Activated CD4-positive, alpha-beta T cell treated with anti-CD3 and anti-CD28 coated beads, Interleukin-2, amount 10 ng/mL, durations not matched to agents 24 days and 14 days (primary cell): ENCODE measurements around the gene GPR89B. TPM values are rescaled to one million over a fixed set of nuclear protein-coding genes. Genes with fewer than 3 reads are reported as not detected.
"Not testable (repeated sequence)": the region's sequence is repeated elsewhere in the genome, so short reads cannot be mapped to it uniquely, and the experiment has no call there.

Experiments used
- DNase-seq: peaks from one replicate; pipeline ENCODE4 v3.0.0; 2022
- H3K27ac Mint-ChIP-seq: one replicate; pipeline ENCODE4 v1.8.0; 2022; ENCODE audit warnings: mild to moderate bottlenecking, mixed read lengths
- H3K27me3 Mint-ChIP-seq: one replicate; pipeline ENCODE4 v1.8.0; 2022; ENCODE audit warnings: mixed read lengths
- H3K36me3 Mint-ChIP-seq: one replicate; pipeline ENCODE4 v1.8.0; 2022; ENCODE audit warnings: low read depth, mild to moderate bottlenecking, mixed read lengths
- H3K4me1 Mint-ChIP-seq: one replicate; pipeline ENCODE4 v1.8.0; 2021; ENCODE audit warnings: mixed read lengths
- H3K4me3 Mint-ChIP-seq: one replicate; pipeline ENCODE4 v1.8.0; 2022; ENCODE audit warnings: mild to moderate bottlenecking, moderate library complexity, mixed read lengths
- H3K9me3 Mint-ChIP-seq: one replicate; pipeline ENCODE4 v1.8.0; 2021; ENCODE audit warnings: mixed read lengths
- intact Hi-C: fragments of 100-400 bp; cut with micrococcal nuclease; formaldehyde crosslinking; loops from one replicate; pipeline ENCODE4 v1.15.1; 2023
- total RNA-seq: library from RNA; stranded (reverse); gene quantifications from 2 replicates; pipeline ENCODE4 v1.2.3, GENCODE V29; 2022

Gene GPR89B
- total RNA-seq, 1 donor from 2014 or later = 17.2 TPM

DNA sequence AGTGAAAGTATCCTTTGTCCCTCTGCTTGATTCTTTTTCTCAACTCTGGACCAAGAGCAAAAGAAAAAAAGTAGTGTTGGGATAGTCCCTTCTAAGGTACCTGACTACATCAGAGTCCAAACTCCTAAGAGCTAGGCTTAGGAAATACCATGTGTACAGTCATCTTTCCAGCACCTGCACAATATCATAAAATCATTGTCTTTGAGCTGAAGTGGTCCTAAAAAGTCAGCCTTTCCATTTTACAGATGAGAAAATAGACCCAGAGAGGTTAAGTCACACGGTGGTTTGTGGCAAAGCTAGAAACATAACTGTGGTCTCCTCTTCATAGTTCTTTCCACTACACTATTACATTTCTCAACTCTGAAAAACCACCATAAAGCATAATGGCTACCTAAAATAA lies 38.4 kb downstream of the GPR89B start:
- H3K27ac Mint-ChIP-seq, H3K4me1 Mint-ChIP-seq, H3K9me3 Mint-ChIP-seq, intact Hi-C loops, DNase-seq, H3K27me3 Mint-ChIP-seq, H3K4me3 Mint-ChIP-seq, H3K36me3 Mint-ChIP-seq: not testable (repeated sequence)

GRCh38 chr1:147978896-147979651 lies 50.9 kb downstream of the GPR89B start:
- H3K27ac Mint-ChIP-seq, H3K27me3 Mint-ChIP-seq, H3K4me1 Mint-ChIP-seq, H3K4me3 Mint-ChIP-seq, DNase-seq, H3K9me3 Mint-ChIP-seq, intact Hi-C loops: not testable (repeated sequence)
- peaks cover 25% of the 10 kb centered on the region for H3K36me3 Mint-ChIP-seq

DNA sequence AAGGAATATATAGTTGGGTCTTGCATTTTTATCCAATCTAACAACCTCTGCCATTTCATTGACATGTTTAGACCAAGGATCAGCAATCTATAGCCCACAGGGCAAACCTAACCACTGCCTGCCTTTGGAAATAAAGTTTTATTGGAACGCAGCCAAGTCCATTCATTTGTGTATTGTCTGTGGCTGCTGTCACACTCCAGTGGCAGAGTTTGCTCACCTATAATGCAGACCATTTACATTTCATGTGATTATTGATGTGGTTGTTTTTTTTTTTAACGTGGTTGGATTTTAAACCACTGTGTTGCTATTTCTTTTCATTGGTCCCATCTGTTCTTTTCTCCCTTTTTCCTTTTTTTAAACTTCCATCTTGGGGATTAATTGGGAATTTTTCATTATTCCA lies 57.2 kb downstream of the GPR89B start:
- peaks cover 25% of the 10 kb centered on the region for H3K36me3 Mint-ChIP-seq
- H3K4me1 Mint-ChIP-seq, H3K9me3 Mint-ChIP-seq, H3K27ac Mint-ChIP-seq, H3K4me3 Mint-ChIP-seq, intact Hi-C loops, H3K27me3 Mint-ChIP-seq, DNase-seq: not testable (repeated sequence)

DNA sequence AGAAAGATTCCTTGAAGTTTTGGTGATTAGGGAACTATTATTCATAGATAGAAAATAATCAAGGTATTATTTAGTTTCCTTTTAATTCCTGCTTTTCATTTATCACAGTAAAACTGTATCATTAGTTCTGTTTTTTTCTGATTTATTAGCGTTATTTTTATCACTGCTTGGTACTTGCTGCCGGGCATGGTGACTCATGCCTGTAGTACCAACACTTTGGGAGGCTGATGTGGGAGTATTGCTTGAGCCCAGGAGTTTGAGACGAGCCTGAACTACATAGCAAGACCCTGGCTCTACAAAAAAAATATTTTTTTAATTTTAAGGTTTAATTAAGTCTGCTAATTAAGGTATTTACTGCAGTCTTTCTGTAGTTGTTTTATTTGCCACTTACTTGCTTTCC lies 59.7 kb downstream of the GPR89B start:
- H3K27ac Mint-ChIP-seq, H3K4me3 Mint-ChIP-seq, H3K9me3 Mint-ChIP-seq, DNase-seq, intact Hi-C loops, H3K27me3 Mint-ChIP-seq, H3K4me1 Mint-ChIP-seq: not testable (repeated sequence)
- H3K36me3 Mint-ChIP-seq = peaks cover 21% of the 10 kb centered on the region

GRCh38 chr1:147992916-147993315 lies 64.7 kb downstream of the GPR89B start:
- intact Hi-C loops, DNase-seq, H3K9me3 Mint-ChIP-seq, H3K27me3 Mint-ChIP-seq, H3K4me3 Mint-ChIP-seq, H3K27ac Mint-ChIP-seq: not testable (repeated sequence)
- H3K36me3 Mint-ChIP-seq = peaks cover 23% of the 10 kb centered on the region
- peaks cover 11% of the 10 kb centered on the region for H3K4me1 Mint-ChIP-seq

DNA sequence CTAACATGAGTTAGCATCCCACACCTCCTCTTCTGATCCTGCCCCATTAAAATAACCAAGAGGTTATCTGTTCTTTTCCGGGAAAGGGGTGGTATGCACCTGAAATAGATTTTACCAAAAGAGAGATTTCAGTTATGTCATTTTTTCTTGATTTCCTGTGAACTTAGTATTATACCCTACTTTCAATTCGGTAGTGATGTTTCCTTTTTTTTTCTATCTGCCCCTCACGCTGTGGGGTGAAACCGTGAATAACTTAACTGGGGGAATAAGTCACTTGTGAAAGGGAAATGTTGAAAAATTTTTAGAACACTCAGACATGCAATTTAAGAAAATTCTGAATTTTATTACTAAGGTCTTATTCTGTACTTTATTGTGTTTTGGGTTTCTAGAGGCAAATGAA lies 65.2 kb downstream of the GPR89B start:
- Mint-ChIP-seq H3K4me3 (peak overlapping the region; percentile 3), H3K36me3 (peaks cover 21% of the 10 kb centered on the region), H3K27ac (peak overlapping the region; percentile 8), H3K4me1 (peaks cover 11% of the 10 kb centered on the region)
- intact Hi-C loops, DNase-seq, H3K9me3 Mint-ChIP-seq, H3K27me3 Mint-ChIP-seq: not testable (repeated sequence)

- intact Hi-C loops, H3K9me3 Mint-ChIP-seq, DNase-seq, H3K27me3 Mint-ChIP-seq, H3K27ac Mint-ChIP-seq: not testable (repeated sequence)
- H3K4me1 Mint-ChIP-seq = peaks cover 11% of the 10 kb centered on the region
- H3K36me3 Mint-ChIP-seq = peaks cover 21% of the 10 kb centered on the region
- H3K4me3 Mint-ChIP-seq = peak overlapping the region; percentile 21
These were observed 65.8 kb downstream of the GPR89B start for GRCh38 chr1:147993825-147994615.

GRCh38 chr1:147996088-147996487 lies 67.9 kb downstream of the GPR89B start:
- H3K4me1 Mint-ChIP-seq, H3K27me3 Mint-ChIP-seq, H3K4me3 Mint-ChIP-seq, H3K9me3 Mint-ChIP-seq, intact Hi-C loops, H3K27ac Mint-ChIP-seq, DNase-seq: not testable (repeated sequence)
- H3K36me3 Mint-ChIP-seq = peaks cover 14% of the 10 kb centered on the region

DNA sequence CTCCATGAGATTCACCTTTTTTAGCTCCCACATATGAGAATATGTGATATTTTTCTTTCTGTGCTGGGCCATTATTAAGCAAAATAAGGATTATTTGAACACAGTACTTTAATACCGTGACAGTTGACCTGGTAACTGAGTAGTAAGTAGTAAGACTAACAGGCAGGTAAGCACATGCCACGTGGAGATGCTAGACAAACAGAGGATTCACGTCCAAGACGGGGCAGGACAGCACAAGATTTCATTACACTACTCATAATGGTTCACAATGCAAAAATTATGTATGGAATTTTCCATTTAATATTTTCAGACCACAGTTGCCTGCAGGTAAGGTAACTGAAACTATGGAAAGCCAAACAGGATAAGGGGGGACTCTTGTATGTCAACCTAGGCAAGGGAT lies 79.5 kb downstream of the GPR89B start:
- H3K4me1 Mint-ChIP-seq, H3K27me3 Mint-ChIP-seq, DNase-seq, H3K36me3 Mint-ChIP-seq, H3K9me3 Mint-ChIP-seq, H3K4me3 Mint-ChIP-seq, H3K27ac Mint-ChIP-seq, intact Hi-C loops: not testable (repeated sequence)

GRCh38 chr1:148010527-148010926 lies 82.3 kb downstream of the GPR89B start:
- DNase-seq = no peak
- no peaks in the 10 kb centered on the region for H3K9me3 Mint-ChIP-seq

GRCh38 chr1:148013177-148014144 lies 85.2 kb downstream of the GPR89B start:
- H3K9me3 Mint-ChIP-seq, H3K4me1 Mint-ChIP-seq, H3K36me3 Mint-ChIP-seq, intact Hi-C loops, H3K27ac Mint-ChIP-seq: not testable (repeated sequence)
- H3K27me3 Mint-ChIP-seq = peaks cover 29% of the 10 kb centered on the region
- peak; percentile 57 for DNase-seq
- H3K4me3 Mint-ChIP-seq = peak overlapping the region; percentile 18

More at GRCh38 chr1:148010527-148010926, 82.3 kb downstream of the GPR89B start:
- Mint-ChIP-seq H3K36me3 (peaks cover 4% of the 10 kb centered on the region), H3K27me3 (peaks cover 25% of the 10 kb centered on the region), H3K27ac (no peak overlapping the region), H3K4me3 (no peak overlapping the region), H3K4me1 (peaks cover 2% of the 10 kb centered on the region)
- intact Hi-C loops = no loop called here

- H3K4me1 Mint-ChIP-seq, intact Hi-C loops, H3K27ac Mint-ChIP-seq, H3K36me3 Mint-ChIP-seq, H3K9me3 Mint-ChIP-seq: not testable (repeated sequence)
- DNase-seq = peak; percentile 61
- Mint-ChIP-seq H3K4me3 (peak overlapping the region; percentile 60), H3K27me3 (peaks cover 29% of the 10 kb centered on the region)
These were observed 86.3 kb downstream of the GPR89B start for GRCh38 chr1:148014289-148015200.

DNA sequence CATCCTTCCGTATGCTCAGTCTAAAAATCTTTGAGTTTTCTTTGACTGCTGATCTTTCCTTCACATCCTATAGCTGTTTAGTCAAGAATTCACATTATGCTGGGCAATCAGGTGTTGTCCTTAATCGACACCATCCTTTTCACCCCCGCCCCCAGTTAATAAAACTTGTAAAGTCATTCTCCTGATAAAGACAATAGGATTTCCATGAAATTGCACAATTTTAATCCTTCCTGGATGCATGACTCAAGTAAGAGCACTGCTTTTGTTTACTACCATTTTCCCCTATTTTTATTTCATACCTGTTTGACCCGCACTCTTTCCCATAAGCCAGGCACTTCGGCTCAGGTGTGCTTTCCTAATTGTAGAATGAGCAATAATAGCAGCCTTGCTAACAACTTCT lies 96.7 kb downstream of the GPR89B start:
- H3K4me1 Mint-ChIP-seq, intact Hi-C loops, H3K9me3 Mint-ChIP-seq, H3K27ac Mint-ChIP-seq, H3K27me3 Mint-ChIP-seq, H3K36me3 Mint-ChIP-seq, DNase-seq, H3K4me3 Mint-ChIP-seq: not testable (repeated sequence)
